ENCODE data around the gene EFCAB11. TPM values are rescaled to one million over a fixed set of nuclear protein-coding genes. Genes with fewer than 3 reads are reported as not detected.

Gene EFCAB11
- total RNA-seq, 1 experiment from 2014 or later: 18.1 TPM

- CTCF ChIA-PET: interaction anchor here (2.2 kb wide), 1 partner anchor 15 kb away, joined by 7 read pairs; no protein-coding TSS in a partner anchor
- no peak overlapping the region for H3K4me2 ChIP-seq (ENCODE audit: low read length)
These were observed 30.3 kb downstream of the EFCAB11 start for GRCh38 chr14:89924268-89924667.

More at GRCh38 chr14:89924268-89924667, 30.3 kb downstream of the EFCAB11 start:
- Histone ChIP-seq H3K79me2 (ENCODE audit: insufficient read depth, low read length) (no peaks in the 10 kb centered on the region), H4K20me1 (ENCODE audit: insufficient read depth) (no peaks in the 10 kb centered on the region), H2AFZ (ENCODE audit: low read depth, low read length, poor library complexity, severe bottlenecking) (no peak overlapping the region), H3K27ac (ENCODE audit: low read depth, low read length) (no peak overlapping the region), H3K4me3 (replicated peaks in 1 of 2; ENCODE audit: low read depth in 1 of 2, low read length in 2 of 2) (no peak overlapping the region), H3K9ac (ENCODE audit: low read length) (no peak overlapping the region), H3K36me3 (ENCODE audit: control insufficient read depth in 1 of 2, insufficient read depth in 2 of 2, low read length in 2 of 2) (no peaks in the 10 kb centered on the region; a peak in 1 of 4 replicates), H3K27me3 (ENCODE audit: insufficient read depth, low read length) (no peaks in the 10 kb centered on the region), H3K4me1 (ENCODE audit: control insufficient read depth in 1 of 2, insufficient read depth in 2 of 2, low read length in 2 of 2) (no peaks in the 10 kb centered on the region), H3K9me3 (ENCODE audit: control insufficient read depth in 1 of 2, insufficient read depth in 1 of 2, low read depth in 1 of 2, low read length in 2 of 2) (no peaks in the 10 kb centered on the region), H3K9me2 (ENCODE audit: insufficient read depth) (no peaks in the 10 kb centered on the region)
- ATAC-seq (no peak), DNase-seq (ENCODE audit: low read depth, low spot score) (no peak)
- TF ChIP-seq RAD21 (IDR thresholded peaks at IDR 0.05; ENCODE audit: low read depth) (no peak), EGR1 (IDR thresholded peaks at IDR 0.05; ENCODE audit: low read depth) (no peak), JUND (IDR thresholded peaks at IDR 0.05) (no peak), SIN3A (IDR thresholded peaks at IDR 0.05; ENCODE audit: low read depth) (no peak), MAX (IDR thresholded peaks at IDR 0.05) (no peak), ATF3 (IDR thresholded peaks at IDR 0.05) (no peak), CEBPB (IDR thresholded peaks at IDR 0.05; ENCODE audit: low read depth) (no peak), ELF1 (IDR thresholded peaks at IDR 0.05; ENCODE audit: borderline replicate concordance, low read depth) (no peak), YY1 (IDR thresholded peaks at IDR 0.05; ENCODE audit: extremely low read depth, insufficient replicate concordance, low read depth, low read length) (no peak), TCF7L2 (IDR thresholded peaks at IDR 0.05; ENCODE audit: borderline replicate concordance, extremely low read depth, insufficient read depth, insufficient read length) (no peak), CBX3 (IDR thresholded peaks at IDR 0.05; ENCODE audit: low read depth) (no peak), ZFX (IDR thresholded peaks at IDR 0.05) (no peak), POLR2AphosphoS5 (IDR thresholded peaks at IDR 0.05; ENCODE audit: low read depth, low read length) (no peak), REST (IDR thresholded peaks at IDR 0.05; ENCODE audit: low read depth) (no peak), FOSL1 (IDR thresholded peaks at IDR 0.05; ENCODE audit: low read depth) (no peak), SRF (IDR thresholded peaks at IDR 0.05; ENCODE audit: low read depth) (no peak), CTCF (IDR thresholded peaks at IDR 0.05 in 2 of 3, conservative IDR thresholded peaks at IDR 0.05 in 1 of 3; ENCODE audit: borderline replicate concordance in 1 of 3, insufficient read depth in 1 of 3, low read depth in 2 of 3, low read length in 2 of 3) (no peak)
- RAD21 ChIA-PET (ENCODE audit: low non-redundant PET in 1 of 2, low total read pairs in 2 of 2, uncharacterized antibody in 2 of 2, unreplicated experiment in 2 of 2): no interaction called here
- POLR2A ChIA-PET: no interaction called here
- intact Hi-C loops (cut with micrococcal nuclease): no loop called here
- BruUV-seq (replicated peaks): no TSS peak
